ENCODE measurements around the gene LRBA.

LRBA gene

DNA sequence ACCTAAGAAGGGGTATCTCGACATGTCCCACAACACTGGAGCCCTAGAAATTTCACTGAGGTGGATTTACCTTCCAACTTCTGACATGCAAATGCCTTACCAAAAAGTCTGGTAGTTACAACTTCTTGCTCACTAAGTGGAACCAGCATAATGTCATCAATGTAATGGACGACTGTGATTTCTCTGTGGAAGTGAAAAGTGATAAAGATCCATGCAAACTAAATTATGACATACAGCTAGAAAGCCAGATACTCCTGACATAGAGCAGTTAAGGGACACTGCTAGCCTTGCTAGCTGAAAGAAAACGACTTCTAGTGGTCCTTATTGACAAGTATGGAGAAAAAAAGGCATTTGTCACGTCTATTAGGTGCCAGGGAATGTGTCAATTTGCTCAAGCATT is 242.1 kb downstream of the LRBA start:
- Histone ChIP-seq H3K9me3 (ENCODE audit: control insufficient read depth in 1 of 2, low read length in 2 of 2) (no peaks in the 10 kb centered on the region), H3K36me3 (ENCODE audit: control insufficient read depth in 1 of 2, insufficient read depth in 2 of 2, low read length in 2 of 2) (peaks cover 3 to 7% of the 10 kb centered on the region in 2 donors), H3K9ac (ENCODE audit: low read depth in 1 of 2, low read length in 2 of 2) (no peak overlapping the region), H3K27ac (ENCODE audit: low read depth, low read length) (no peak overlapping the region), H3K27me3 (ENCODE audit: control insufficient read depth in 1 of 2, insufficient read depth in 2 of 2, low read length in 2 of 2) (no peaks in the 10 kb centered on the region), H3K4me1 (ENCODE audit: control insufficient read depth in 1 of 2, insufficient read depth in 2 of 2, low read length in 2 of 2) (peaks cover 0 to 9% of the 10 kb centered on the region in 2 donors), H3K4me3 (ENCODE audit: low read depth in 1 of 2, low read length in 2 of 2) (no peak overlapping the region)

GRCh38 chr4:150771382-150771781 is 243.7 kb downstream of the LRBA start:
- Histone ChIP-seq H3K9me3 (ENCODE audit: control insufficient read depth in 1 of 2, low read length in 2 of 2) (no peaks in the 10 kb centered on the region), H3K27ac (ENCODE audit: low read depth, low read length) (no peak overlapping the region), H3K36me3 (ENCODE audit: control insufficient read depth in 1 of 2, insufficient read depth in 2 of 2, low read length in 2 of 2) (peaks cover 3 to 7% of the 10 kb centered on the region in 2 donors), H3K27me3 (ENCODE audit: control insufficient read depth in 1 of 2, insufficient read depth in 2 of 2, low read length in 2 of 2) (no peaks in the 10 kb centered on the region), H3K4me3 (ENCODE audit: low read depth in 1 of 2, low read length in 2 of 2) (no peak overlapping the region), H3K9ac (ENCODE audit: low read depth in 1 of 2, low read length in 2 of 2) (no peak overlapping the region), H3K4me1 (ENCODE audit: control insufficient read depth in 1 of 2, insufficient read depth in 2 of 2, low read length in 2 of 2) (peaks cover 0 to 9% of the 10 kb centered on the region in 2 donors)

DNA sequence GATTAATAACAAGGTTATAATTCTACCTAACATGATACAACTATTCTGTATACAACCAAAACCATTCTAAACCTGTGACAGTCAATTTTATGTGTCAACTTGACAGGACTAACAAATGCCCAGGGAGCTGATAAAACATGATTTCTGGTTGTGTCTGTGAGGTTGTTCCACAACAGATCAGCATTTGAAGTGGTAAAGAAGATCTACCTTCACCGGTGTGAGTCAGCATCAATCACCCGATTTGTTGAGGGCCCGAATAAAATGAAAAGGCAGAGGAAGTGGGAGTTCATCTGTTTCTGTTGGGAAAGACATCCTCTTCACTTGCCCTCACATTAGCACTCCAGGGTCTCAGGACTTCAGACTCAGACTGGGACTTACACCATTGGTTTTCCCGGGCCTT is 245.2 kb downstream of the LRBA start:
- Histone ChIP-seq H3K9ac (ENCODE audit: low read depth in 1 of 2, low read length in 2 of 2) (no peak overlapping the region), H3K27me3 (ENCODE audit: control insufficient read depth in 1 of 2, insufficient read depth in 2 of 2, low read length in 2 of 2) (no peaks in the 10 kb centered on the region), H3K9me3 (ENCODE audit: control insufficient read depth in 1 of 2, low read length in 2 of 2) (no peaks in the 10 kb centered on the region), H3K4me1 (ENCODE audit: control insufficient read depth in 1 of 2, insufficient read depth in 2 of 2, low read length in 2 of 2) (peaks cover 0 to 9% of the 10 kb centered on the region in 2 donors), H3K4me3 (ENCODE audit: low read depth in 1 of 2, low read length in 2 of 2) (no peak overlapping the region), H3K27ac (ENCODE audit: low read depth, low read length) (no peak overlapping the region), H3K36me3 (ENCODE audit: control insufficient read depth in 1 of 2, insufficient read depth in 2 of 2, low read length in 2 of 2) (peaks cover 3 to 7% of the 10 kb centered on the region in 2 donors)

DNA sequence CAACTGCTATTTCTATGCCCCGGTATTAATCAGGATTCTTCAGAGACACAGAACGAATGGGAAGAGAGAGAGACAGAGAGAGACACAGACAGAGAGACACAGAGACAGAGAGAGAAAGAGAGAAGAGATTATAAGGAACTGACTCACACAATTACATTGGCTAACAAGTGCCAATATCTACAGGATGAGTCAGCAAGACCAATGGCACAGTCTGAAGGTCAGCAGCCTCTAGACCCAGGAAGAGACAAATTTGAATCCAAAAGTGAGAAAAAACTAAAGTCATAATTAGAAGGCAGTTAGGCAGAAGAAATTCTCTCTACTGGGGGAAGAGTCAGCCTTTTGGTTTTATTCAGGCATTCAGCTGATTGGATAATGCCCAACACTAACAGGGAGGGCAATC is 245.8 kb downstream of the LRBA start:
- H3K4me3 ChIP-seq (ENCODE audit: low read depth in 1 of 2, low read length in 2 of 2): no peak overlapping the region
- peaks cover 0 to 9% of the 10 kb centered on the region in 2 donors for H3K4me1 ChIP-seq (ENCODE audit: control insufficient read depth in 1 of 2, insufficient read depth in 2 of 2, low read length in 2 of 2)
- H3K36me3 ChIP-seq (ENCODE audit: control insufficient read depth in 1 of 2, insufficient read depth in 2 of 2, low read length in 2 of 2): peaks cover 3 to 7% of the 10 kb centered on the region in 2 donors
- H3K27me3 ChIP-seq (ENCODE audit: control insufficient read depth in 1 of 2, insufficient read depth in 2 of 2, low read length in 2 of 2): no peaks in the 10 kb centered on the region
- no peak overlapping the region for H3K9ac ChIP-seq (ENCODE audit: low read depth in 1 of 2, low read length in 2 of 2)
- no peak overlapping the region for H3K27ac ChIP-seq (ENCODE audit: low read depth, low read length)
- no peaks in the 10 kb centered on the region for H3K9me3 ChIP-seq (ENCODE audit: control insufficient read depth in 1 of 2, low read length in 2 of 2)

DNA sequence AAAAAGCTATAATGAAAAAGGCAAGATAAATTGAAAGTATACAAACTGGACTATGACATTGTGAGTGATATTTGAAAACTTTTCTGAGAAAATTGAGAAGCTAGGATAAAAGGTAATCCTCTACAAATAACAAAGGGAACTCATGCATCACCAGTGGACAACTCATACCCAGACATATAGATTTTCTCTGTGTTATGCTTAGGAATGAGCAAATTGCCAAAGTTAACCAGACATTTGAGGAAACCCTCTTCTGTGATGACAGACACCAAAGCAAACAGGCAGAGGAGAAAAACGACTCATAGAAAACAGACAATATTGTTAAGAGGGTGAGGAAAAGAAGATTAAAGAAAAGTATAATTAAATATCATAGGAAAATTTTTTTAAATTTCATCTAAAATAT is 246.6 kb downstream of the LRBA start:
- Histone ChIP-seq H3K27ac (ENCODE audit: low read depth, low read length) (no peak overlapping the region), H3K4me1 (ENCODE audit: control insufficient read depth in 1 of 2, insufficient read depth in 2 of 2, low read length in 2 of 2) (peaks cover 0 to 9% of the 10 kb centered on the region in 2 donors), H3K9ac (ENCODE audit: low read depth in 1 of 2, low read length in 2 of 2) (no peak overlapping the region), H3K4me3 (ENCODE audit: low read depth in 1 of 2, low read length in 2 of 2) (no peak overlapping the region), H3K27me3 (ENCODE audit: control insufficient read depth in 1 of 2, insufficient read depth in 2 of 2, low read length in 2 of 2) (no peaks in the 10 kb centered on the region), H3K36me3 (ENCODE audit: control insufficient read depth in 1 of 2, insufficient read depth in 2 of 2, low read length in 2 of 2) (peaks cover 3 to 7% of the 10 kb centered on the region in 2 donors), H3K9me3 (ENCODE audit: control insufficient read depth in 1 of 2, low read length in 2 of 2) (peaks cover 0 to 3% of the 10 kb centered on the region in 2 donors)

DNA sequence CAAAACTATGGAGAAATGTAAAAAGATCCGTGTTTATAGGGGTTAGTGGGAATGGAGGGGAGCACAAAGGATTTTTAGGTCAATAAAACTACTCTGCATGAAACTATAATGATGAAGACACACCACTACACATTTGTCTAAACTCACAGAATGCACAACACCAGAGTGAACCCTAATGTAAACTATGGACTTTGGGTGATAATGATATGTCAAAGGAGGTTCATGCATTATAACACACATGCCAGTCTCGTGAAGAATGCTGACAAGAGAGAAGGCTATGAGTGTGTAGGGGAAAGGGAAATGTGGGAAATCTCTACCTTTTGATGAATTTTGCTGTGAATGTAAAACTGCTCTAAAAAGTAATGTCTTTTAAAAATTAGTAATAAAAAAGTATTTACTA is 249.9 kb downstream of the LRBA start:
- Histone ChIP-seq H3K36me3 (ENCODE audit: control insufficient read depth in 1 of 2, insufficient read depth in 2 of 2, low read length in 2 of 2) (no peaks in the 10 kb centered on the region), H3K9ac (ENCODE audit: low read depth in 1 of 2, low read length in 2 of 2) (no peak overlapping the region), H3K4me3 (ENCODE audit: low read depth in 1 of 2, low read length in 2 of 2) (no peak overlapping the region), H3K9me3 (ENCODE audit: control insufficient read depth in 1 of 2, low read length in 2 of 2) (peaks cover 0 to 3% of the 10 kb centered on the region in 2 donors), H3K27ac (ENCODE audit: low read depth, low read length) (no peak overlapping the region), H3K27me3 (ENCODE audit: control insufficient read depth in 1 of 2, insufficient read depth in 2 of 2, low read length in 2 of 2) (no peaks in the 10 kb centered on the region), H3K4me1 (ENCODE audit: control insufficient read depth in 1 of 2, insufficient read depth in 2 of 2, low read length in 2 of 2) (peaks cover 0 to 9% of the 10 kb centered on the region in 2 donors)

GRCh38 chr4:150751648-150752047 is 263.4 kb downstream of the LRBA start:
- no peaks in the 10 kb centered on the region for H3K27me3 ChIP-seq (ENCODE audit: control insufficient read depth in 1 of 2, insufficient read depth in 2 of 2, low read length in 2 of 2)
- H3K4me3 ChIP-seq (ENCODE audit: low read depth in 1 of 2, low read length in 2 of 2): no peak overlapping the region
- no peaks in the 10 kb centered on the region for H3K4me1 ChIP-seq (ENCODE audit: control insufficient read depth in 1 of 2, insufficient read depth in 2 of 2, low read length in 2 of 2)
- no peaks in the 10 kb centered on the region for H3K9me3 ChIP-seq (ENCODE audit: control insufficient read depth in 1 of 2, low read length in 2 of 2)
- no peak overlapping the region for H3K9ac ChIP-seq (ENCODE audit: low read depth in 1 of 2, low read length in 2 of 2)
- no peaks in the 10 kb centered on the region for H3K36me3 ChIP-seq (ENCODE audit: control insufficient read depth in 1 of 2, insufficient read depth in 2 of 2, low read length in 2 of 2)
- H3K27ac ChIP-seq (ENCODE audit: low read depth, low read length): no peak overlapping the region

DNA sequence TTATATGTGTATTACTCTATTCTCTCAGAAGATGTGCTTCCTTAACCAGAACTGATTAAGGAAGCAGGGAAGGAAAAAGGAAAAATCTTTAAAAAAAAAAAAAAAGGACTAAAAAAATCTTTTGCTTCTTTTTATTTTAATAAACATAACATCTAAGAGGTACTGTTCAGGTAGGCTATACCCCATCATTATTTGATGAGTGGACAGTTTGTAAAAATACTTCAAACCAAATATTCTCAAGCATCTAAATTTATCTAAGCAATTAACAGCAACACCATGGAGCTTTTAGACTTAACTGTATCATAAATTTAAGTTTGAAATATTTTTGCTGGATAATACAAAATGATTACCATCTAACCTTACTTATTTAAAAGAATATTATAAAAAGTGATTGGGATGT is 264.3 kb downstream of the LRBA start:
- Histone ChIP-seq H3K27me3 (ENCODE audit: control insufficient read depth in 1 of 2, insufficient read depth in 2 of 2, low read length in 2 of 2) (no peaks in the 10 kb centered on the region), H3K4me1 (ENCODE audit: control insufficient read depth in 1 of 2, insufficient read depth in 2 of 2, low read length in 2 of 2) (no peaks in the 10 kb centered on the region), H3K4me3 (ENCODE audit: low read depth in 1 of 2, low read length in 2 of 2) (no peak overlapping the region), H3K9ac (ENCODE audit: low read depth in 1 of 2, low read length in 2 of 2) (no peak overlapping the region), H3K36me3 (ENCODE audit: control insufficient read depth in 1 of 2, insufficient read depth in 2 of 2, low read length in 2 of 2) (no peaks in the 10 kb centered on the region), H3K9me3 (ENCODE audit: control insufficient read depth in 1 of 2, low read length in 2 of 2) (no peaks in the 10 kb centered on the region), H3K27ac (ENCODE audit: low read depth, low read length) (no peak overlapping the region)

DNA sequence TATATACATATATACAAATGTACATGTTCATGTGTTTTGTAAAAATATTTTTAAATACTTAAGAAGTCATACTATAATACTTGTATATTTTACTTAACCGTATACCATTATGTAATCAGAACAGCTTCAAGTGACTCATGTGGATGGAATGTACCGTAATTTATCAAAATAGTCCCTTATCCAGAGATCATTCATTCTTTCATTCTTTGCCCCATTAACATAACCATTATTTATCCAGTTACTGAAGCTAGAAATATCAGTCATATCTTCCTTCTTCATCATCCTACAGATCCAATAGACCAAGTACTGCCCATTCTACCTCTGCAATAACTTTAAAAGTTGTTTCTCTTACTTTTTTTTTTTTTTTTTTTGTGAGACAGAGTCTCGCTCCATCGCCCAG is 268.9 kb downstream of the LRBA start:
- Histone ChIP-seq H3K36me3 (ENCODE audit: control insufficient read depth in 1 of 2, insufficient read depth in 2 of 2, low read length in 2 of 2) (no peaks in the 10 kb centered on the region), H3K9me3 (ENCODE audit: control insufficient read depth in 1 of 2, low read length in 2 of 2) (no peaks in the 10 kb centered on the region), H3K4me3 (ENCODE audit: low read depth in 1 of 2, low read length in 2 of 2) (no peak overlapping the region), H3K27ac (ENCODE audit: low read depth, low read length) (no peak overlapping the region), H3K9ac (ENCODE audit: low read depth in 1 of 2, low read length in 2 of 2) (no peak overlapping the region), H3K27me3 (ENCODE audit: control insufficient read depth in 1 of 2, insufficient read depth in 2 of 2, low read length in 2 of 2) (no peaks in the 10 kb centered on the region), H3K4me1 (ENCODE audit: control insufficient read depth in 1 of 2, insufficient read depth in 2 of 2, low read length in 2 of 2) (peaks cover 0 to 8% of the 10 kb centered on the region in 2 donors)

DNA sequence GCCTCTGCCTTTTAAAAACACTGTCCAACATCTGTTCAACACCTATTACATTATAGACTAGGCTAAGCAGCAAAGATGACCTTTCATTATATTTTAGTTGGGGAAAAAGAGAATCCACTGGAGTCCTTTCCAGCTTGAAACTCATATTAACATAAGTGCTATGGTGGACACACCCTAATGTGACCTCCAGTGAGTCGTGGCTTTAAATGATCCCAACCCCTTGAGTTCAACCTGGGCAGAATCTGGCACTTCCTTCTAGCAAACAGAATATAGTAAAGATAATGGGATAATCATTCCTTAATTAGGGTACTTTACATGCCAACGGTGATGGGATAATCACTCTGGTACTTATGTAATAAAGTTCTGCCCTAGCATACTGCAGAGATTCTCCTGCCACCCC is 270.5 kb downstream of the LRBA start:
- Histone ChIP-seq H3K27me3 (ENCODE audit: control insufficient read depth in 1 of 2, insufficient read depth in 2 of 2, low read length in 2 of 2) (no peaks in the 10 kb centered on the region), H3K4me3 (ENCODE audit: low read depth in 1 of 2, low read length in 2 of 2) (no peak overlapping the region), H3K9ac (ENCODE audit: low read depth in 1 of 2, low read length in 2 of 2) (no peak overlapping the region), H3K36me3 (ENCODE audit: control insufficient read depth in 1 of 2, insufficient read depth in 2 of 2, low read length in 2 of 2) (no peaks in the 10 kb centered on the region), H3K9me3 (ENCODE audit: control insufficient read depth in 1 of 2, low read length in 2 of 2) (peaks cover 0 to 6% of the 10 kb centered on the region in 2 donors), H3K27ac (ENCODE audit: low read depth, low read length) (no peak overlapping the region), H3K4me1 (ENCODE audit: control insufficient read depth in 1 of 2, insufficient read depth in 2 of 2, low read length in 2 of 2) (peaks cover 0 to 8% of the 10 kb centered on the region in 2 donors)

Data from duodenal mucosa (tissue), 2 donors.